Cardiac muscle cell (in vitro differentiated cells and primary cell): ENCODE measurements around the gene CSNK1E. TPM values are rescaled to one million over a fixed set of nuclear protein-coding genes. Genes with fewer than 3 reads are reported as not detected.

ENCODE experiments used
- DNase-seq, 2 donors: peaks; one replicate each; pipeline versions ENCODE4 v3.0.0 to v3.0.0-alpha.2; 2010 to 2017; ENCODE audit warnings: low read depth in 1 of 2, low spot score in 1 of 2
- H3K27ac ChIP-seq: fragments of 200-600 bp; sonication (generic); 2 replicates; pipeline ENCODE4 v1.5.1; 2016
- H3K27me3 ChIP-seq: fragments of 200-600 bp; sonication (generic); 2 replicates; pipeline ENCODE4 v1.6.0; 2016; ENCODE audit warnings: control low read depth
- H3K36me3 ChIP-seq: fragments of 200-600 bp; sonication (generic); 2 replicates; pipeline ENCODE4 v1.5.1; 2016; ENCODE audit warnings: control low read depth
- H3K4me1 ChIP-seq: fragments of 200-600 bp; sonication (generic); 2 replicates; pipeline ENCODE4 v1.8.1; 2017; ENCODE audit warnings: low read depth, mild to moderate bottlenecking, mixed run types
- H3K4me3 ChIP-seq: fragments of 200-600 bp; sonication (generic); 2 replicates; pipeline ENCODE4 v1.5.1; 2016; ENCODE audit warnings: mild to moderate bottlenecking
- H3K9me3 ChIP-seq: fragments of 200-600 bp; sonication (generic); 2 replicates; pipeline ENCODE4 v1.5.1; 2017; ENCODE audit warnings: low read depth, mild to moderate bottlenecking, control low read depth
- polyA plus RNA-seq: library from polyadenylated mRNA; unstranded; fragments of >200 nt; fragmentation: Nextera tagmentation; extraction: Ambion mirVana; gene quantifications from 2 replicates; pipeline ENCODE4 v1.2.1, GENCODE V29; 2016
- total RNA-seq: library from RNA; depleted of rRNA; stranded (reverse); fragments of >200 nt; gene quantifications from 2 replicates; pipeline ENCODE4 v1.2.3, GENCODE V29; 2016
- TF ChIP-seq, protein P1 (sequence below): IDR thresholded peaks from 2 replicates; pipeline ENCODE4 v1.5.1; 2012; ENCODE audit warnings: low read depth, mild to moderate bottlenecking, low read length

The CSNK1E gene
- total and polyA plus RNA-seq, 2 experiments from 2014 or later: 179 to 262 TPM

DNA sequence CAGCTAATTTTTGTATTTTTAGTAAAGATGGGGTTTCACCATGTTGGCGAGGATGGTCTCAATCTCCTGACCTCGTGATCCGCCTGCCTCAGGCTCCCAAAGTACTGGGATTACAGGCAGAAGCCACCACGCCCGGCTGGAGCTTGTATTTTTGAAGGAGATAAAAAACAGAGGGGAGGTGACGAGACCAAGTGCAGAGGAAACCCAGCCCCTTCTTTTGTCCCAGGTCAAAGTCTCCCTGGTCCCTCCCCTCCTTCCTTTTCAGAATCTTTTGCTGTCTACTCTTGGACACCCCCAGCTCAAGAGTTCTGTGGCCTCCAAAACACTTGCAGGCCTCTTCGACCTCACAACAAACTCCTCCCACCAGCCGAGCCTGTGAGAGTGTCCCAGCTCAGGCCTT is 32.2 kb downstream of the CSNK1E start:
- Histone ChIP-seq H3K4me1 (peaks cover 4% of the 10 kb centered on the region), H3K36me3 (no peaks in the 10 kb centered on the region), H3K9me3 (no peaks in the 10 kb centered on the region), H3K4me3 (no peak overlapping the region), H3K27ac (no peak overlapping the region), H3K27me3 (no peaks in the 10 kb centered on the region)
- DNase-seq: no peak
- TF ChIP-seq, protein P1, sequence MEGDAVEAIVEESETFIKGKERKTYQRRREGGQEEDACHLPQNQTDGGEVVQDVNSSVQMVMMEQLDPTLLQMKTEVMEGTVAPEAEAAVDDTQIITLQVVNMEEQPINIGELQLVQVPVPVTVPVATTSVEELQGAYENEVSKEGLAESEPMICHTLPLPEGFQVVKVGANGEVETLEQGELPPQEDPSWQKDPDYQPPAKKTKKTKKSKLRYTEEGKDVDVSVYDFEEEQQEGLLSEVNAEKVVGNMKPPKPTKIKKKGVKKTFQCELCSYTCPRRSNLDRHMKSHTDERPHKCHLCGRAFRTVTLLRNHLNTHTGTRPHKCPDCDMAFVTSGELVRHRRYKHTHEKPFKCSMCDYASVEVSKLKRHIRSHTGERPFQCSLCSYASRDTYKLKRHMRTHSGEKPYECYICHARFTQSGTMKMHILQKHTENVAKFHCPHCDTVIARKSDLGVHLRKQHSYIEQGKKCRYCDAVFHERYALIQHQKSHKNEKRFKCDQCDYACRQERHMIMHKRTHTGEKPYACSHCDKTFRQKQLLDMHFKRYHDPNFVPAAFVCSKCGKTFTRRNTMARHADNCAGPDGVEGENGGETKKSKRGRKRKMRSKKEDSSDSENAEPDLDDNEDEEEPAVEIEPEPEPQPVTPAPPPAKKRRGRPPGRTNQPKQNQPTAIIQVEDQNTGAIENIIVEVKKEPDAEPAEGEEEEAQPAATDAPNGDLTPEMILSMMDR: no peak

DNA sequence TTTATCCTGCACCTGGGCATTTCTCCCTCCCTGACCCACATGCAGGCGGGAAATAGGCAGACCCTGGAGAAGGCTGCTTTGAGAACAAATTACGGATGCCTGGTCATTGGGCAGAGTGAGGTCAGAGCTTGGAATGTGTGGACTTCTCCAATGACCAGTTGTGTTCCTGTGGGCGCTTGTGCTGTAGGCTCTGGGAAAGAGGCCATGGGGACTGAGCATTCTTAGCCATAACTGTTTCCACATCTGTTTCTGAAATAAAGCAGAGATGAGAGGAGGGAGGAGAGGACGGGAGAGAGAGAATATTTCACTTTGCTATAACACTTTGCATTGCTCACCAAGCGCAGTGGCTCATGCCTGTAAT is 33.2 kb downstream of the CSNK1E start:
- DNase-seq: peak in 1 of 2 donors; percentile 91
- TF ChIP-seq, protein P1: no peak
- H3K36me3 ChIP-seq: no peaks in the 10 kb centered on the region
- no peaks in the 10 kb centered on the region for H3K27me3 ChIP-seq
- H3K27ac ChIP-seq: peak overlapping the region; percentile 76
- no peak overlapping the region for H3K4me3 ChIP-seq
- H3K4me1 ChIP-seq: no peaks in the 10 kb centered on the region
- no peaks in the 10 kb centered on the region for H3K9me3 ChIP-seq

- H3K27me3 ChIP-seq: no peaks in the 10 kb centered on the region
- H3K9me3 ChIP-seq: no peaks in the 10 kb centered on the region
- TF ChIP-seq, protein P1: no peak
- H3K4me3 ChIP-seq: no peak overlapping the region
- no peaks in the 10 kb centered on the region for H3K4me1 ChIP-seq
- DNase-seq: no peak
- H3K27ac ChIP-seq: no peak overlapping the region
- H3K36me3 ChIP-seq: no peaks in the 10 kb centered on the region
Observed at GRCh38 chr22:38282397-38282796, 34.8 kb downstream of the CSNK1E start.

DNA sequence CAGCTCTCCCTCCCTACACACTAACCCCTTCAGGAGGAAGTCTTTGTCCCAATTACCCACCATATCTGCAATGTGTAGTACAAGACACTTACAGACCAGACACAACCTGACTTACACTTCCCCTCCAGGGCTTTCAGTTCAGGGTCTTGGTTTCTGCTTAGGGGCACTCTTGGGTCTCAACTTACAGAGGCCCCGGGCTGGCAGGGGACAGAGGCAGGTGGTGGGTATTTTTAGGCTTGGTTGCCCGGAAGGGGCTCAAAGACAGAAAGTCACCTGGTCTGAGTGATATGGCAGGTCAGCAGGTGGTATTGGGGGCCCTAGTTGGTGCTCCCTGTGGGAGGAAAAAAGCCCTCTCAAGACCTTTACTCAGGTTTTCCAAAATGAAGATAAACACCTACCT is 41.1 kb downstream of the CSNK1E start:
- Histone ChIP-seq H3K4me3 (no peak overlapping the region), H3K4me1 (peaks cover 15% of the 10 kb centered on the region), H3K36me3 (no peaks in the 10 kb centered on the region), H3K9me3 (no peaks in the 10 kb centered on the region), H3K27ac (no peak overlapping the region), H3K27me3 (no peaks in the 10 kb centered on the region)
- TF ChIP-seq, protein P1: no peak
- DNase-seq: no peak

DNA sequence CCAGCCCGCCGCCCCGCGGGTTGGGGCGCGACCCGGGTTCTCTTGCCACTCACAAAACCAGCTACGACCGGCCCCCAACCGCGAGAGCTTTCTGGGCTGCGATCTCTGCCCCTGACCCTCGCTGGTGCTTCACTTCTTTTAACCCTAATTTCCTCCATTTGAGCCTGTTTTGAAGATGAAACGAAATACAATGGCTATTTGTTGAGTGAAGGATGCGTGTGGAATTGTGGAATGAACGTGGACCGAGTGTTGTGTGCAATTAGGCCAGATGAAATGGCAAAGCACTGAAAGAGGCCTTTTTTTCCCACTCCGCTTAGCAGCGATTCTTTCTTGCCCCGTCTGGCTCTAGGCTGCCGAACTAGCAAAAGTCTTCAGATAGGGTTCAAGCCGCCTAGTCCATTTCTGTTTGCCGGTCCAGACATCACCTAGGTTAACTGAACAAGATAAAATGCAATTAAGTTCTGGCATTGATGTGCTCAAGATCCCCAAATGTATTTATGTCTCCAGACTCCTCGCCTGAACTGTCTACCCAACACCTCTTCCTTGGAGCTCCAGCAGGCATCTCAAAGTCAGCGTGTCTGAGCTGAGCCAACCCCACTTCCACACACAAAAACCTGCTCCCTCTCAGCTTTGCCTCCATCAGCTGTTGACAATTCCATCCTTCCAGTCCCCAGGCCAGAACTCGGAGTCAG is 44.0 kb downstream of the CSNK1E start:
- Histone ChIP-seq H3K4me3 (peak overlapping the region; percentile 99), H3K9me3 (no peaks in the 10 kb centered on the region), H3K36me3 (no peaks in the 10 kb centered on the region), H3K27me3 (no peaks in the 10 kb centered on the region), H3K4me1 (peaks cover 19% of the 10 kb centered on the region), H3K27ac (peak overlapping the region; percentile 92)
- TF ChIP-seq, protein P1: no peak
- peak in 1 of 2 donors; percentile 39 for DNase-seq
